ENCODE results near the gene COPS7B. TPM values are rescaled to one million over a fixed set of nuclear protein-coding genes. Genes with fewer than 3 reads are reported as not detected.

COPS7B gene
- total and polyA plus RNA-seq, 9 of the 15 experiments (the other 6 are each of a cell fraction or from before 2014, with no cell fraction given), result 6.0 to 50.7 (median 21.8) TPM

DNA sequence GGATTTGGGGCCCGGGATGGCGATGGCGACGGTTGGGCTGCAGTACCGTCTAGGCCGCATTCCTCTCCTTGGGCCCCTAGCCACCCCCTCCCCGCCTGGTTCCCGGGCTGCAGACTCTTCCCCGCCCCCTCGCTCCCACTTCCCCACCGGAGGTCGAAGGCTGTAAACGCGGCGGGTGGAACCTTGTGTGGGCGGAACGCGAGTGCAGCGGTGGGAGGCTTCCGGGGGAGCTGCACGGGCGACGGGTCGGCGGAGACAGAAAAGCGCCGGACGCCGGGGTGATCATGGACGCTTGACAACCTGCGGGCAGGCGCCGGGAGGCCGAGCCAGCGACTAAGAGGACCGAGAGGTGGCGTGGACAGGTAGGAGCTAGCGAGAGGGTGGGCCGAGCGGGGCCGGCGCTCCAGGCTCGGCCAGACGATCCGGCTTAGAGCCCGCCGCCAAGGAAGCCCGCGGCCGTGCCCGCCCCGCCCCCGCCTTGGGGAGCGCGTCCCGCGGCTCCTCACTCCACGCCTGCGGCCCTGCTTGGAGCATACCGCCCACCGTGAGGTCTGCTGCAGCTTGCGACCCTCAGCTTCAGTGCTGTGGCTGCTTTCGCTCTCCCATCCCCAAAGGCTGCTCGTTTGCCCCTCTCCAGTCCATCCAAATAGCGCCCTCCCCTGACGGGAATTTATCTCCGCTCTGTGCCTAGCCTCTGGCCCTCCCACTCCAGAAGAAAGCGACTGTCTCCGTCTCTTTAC lies at the start of gene COPS7B (continued):
- TF ChIP-seq CREM (IDR thresholded peaks at IDR 0.05; ENCODE audit: low read depth) (peak; percentile 81), MBD2 (IDR thresholded peaks at IDR 0.05; ENCODE audit: borderline replicate concordance, low read depth) (peak; percentile 77), MEIS2 (IDR thresholded peaks at IDR 0.05; ENCODE audit: partially characterized antibody) (no peak), SMAD4 (CRISPR knock-in tag; conservative IDR thresholded peaks at IDR 0.05) (peak; percentile 51; the same call in 1 of the 2 replicates), PCBP1 (IDR thresholded peaks at IDR 0.05; ENCODE audit: low read depth, low read length, poor library complexity, severe bottlenecking) (peak; percentile 73), ZNF24 (IDR thresholded peaks at IDR 0.05) (peak; percentile 43; the same call in 1 of the 2 replicates), U2AF1 (optimal IDR thresholded peaks at IDR 0.05; ENCODE audit: low read depth, low read length) (peak; percentile 88), YY1 (IDR thresholded peaks at IDR 0.05; ENCODE audit: borderline replicate concordance in 1 of 3, control insufficient read depth in 1 of 3, extremely low read depth in 1 of 3, insufficient read depth in 3 of 3, insufficient read length in 1 of 3, insufficient replicate concordance in 2 of 3, low read depth in 1 of 3, low read length in 2 of 3) (peak; percentile 47 to 95 (median 92)), NBN (IDR thresholded peaks at IDR 0.05; ENCODE audit: low read depth) (0 out of 2 replicates have a peak, but pooled peaks have one; percentile 36), ATF1 (CRISPR knock-in tag; IDR thresholded peaks at IDR 0.05) (0 out of 2 replicates have a peak, but pooled peaks have one; percentile 50), ATF1 (tag; IDR thresholded peaks at IDR 0.05) (peak; percentile 64), HLTF (IDR thresholded peaks at IDR 0.05) (no peak), NR2C2 (CRISPR knock-in tag; IDR thresholded peaks at IDR 0.05) (peak; percentile 88), NR2C2 (tag; IDR thresholded peaks at IDR 0.05) (peak; percentile 92), RAD51 (IDR thresholded peaks at IDR 0.05; ENCODE audit: borderline replicate concordance, low read depth) (no peak), ETV5 (CRISPR knock-in tag; IDR thresholded peaks at IDR 0.05; ENCODE audit: low read depth) (no peak; the same call in 1 of the 2 replicates), MAZ (CRISPR knock-in tag; conservative IDR thresholded peaks at IDR 0.05 in 1 of 2, IDR thresholded peaks at IDR 0.05 in 1 of 2) (peak; percentile 69 to 83; a peak in 3 of 4 replicates), MXI1 (IDR thresholded peaks at IDR 0.05; ENCODE audit: low read depth, low read length) (no peak)
- TF ChIP-seq, protein P1, sequence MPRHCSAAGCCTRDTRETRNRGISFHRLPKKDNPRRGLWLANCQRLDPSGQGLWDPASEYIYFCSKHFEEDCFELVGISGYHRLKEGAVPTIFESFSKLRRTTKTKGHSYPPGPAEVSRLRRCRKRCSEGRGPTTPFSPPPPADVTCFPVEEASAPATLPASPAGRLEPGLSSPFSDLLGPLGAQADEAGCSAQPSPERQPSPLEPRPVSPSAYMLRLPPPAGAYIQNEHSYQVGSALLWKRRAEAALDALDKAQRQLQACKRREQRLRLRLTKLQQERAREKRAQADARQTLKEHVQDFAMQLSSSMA (CRISPR knock-in tag; IDR thresholded peaks at IDR 0.05), result peak; percentile 94
- TF ChIP-seq, protein P2, sequence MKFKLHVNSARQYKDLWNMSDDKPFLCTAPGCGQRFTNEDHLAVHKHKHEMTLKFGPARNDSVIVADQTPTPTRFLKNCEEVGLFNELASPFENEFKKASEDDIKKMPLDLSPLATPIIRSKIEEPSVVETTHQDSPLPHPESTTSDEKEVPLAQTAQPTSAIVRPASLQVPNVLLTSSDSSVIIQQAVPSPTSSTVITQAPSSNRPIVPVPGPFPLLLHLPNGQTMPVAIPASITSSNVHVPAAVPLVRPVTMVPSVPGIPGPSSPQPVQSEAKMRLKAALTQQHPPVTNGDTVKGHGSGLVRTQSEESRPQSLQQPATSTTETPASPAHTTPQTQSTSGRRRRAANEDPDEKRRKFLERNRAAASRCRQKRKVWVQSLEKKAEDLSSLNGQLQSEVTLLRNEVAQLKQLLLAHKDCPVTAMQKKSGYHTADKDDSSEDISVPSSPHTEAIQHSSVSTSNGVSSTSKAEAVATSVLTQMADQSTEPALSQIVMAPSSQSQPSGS (CRISPR knock-in tag; IDR thresholded peaks at IDR 0.05), result no peak
- TF ChIP-seq, protein P3, sequence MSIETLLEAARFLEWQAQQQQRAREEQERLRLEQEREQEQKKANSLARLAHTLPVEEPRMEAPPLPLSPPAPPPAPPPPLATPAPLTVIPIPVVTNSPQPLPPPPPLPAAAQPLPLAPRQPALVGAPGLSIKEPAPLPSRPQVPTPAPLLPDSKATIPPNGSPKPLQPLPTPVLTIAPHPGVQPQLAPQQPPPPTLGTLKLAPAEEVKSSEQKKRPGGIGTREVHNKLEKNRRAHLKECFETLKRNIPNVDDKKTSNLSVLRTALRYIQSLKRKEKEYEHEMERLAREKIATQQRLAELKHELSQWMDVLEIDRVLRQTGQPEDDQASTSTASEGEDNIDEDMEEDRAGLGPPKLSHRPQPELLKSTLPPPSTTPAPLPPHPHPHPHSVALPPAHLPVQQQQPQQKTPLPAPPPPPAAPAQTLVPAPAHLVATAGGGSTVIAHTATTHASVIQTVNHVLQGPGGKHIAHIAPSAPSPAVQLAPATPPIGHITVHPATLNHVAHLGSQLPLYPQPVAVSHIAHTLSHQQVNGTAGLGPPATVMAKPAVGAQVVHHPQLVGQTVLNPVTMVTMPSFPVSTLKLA (conservative IDR thresholded peaks at IDR 0.05), result peak; percentile 66 to 86
- TF ChIP-seq, protein P4, sequence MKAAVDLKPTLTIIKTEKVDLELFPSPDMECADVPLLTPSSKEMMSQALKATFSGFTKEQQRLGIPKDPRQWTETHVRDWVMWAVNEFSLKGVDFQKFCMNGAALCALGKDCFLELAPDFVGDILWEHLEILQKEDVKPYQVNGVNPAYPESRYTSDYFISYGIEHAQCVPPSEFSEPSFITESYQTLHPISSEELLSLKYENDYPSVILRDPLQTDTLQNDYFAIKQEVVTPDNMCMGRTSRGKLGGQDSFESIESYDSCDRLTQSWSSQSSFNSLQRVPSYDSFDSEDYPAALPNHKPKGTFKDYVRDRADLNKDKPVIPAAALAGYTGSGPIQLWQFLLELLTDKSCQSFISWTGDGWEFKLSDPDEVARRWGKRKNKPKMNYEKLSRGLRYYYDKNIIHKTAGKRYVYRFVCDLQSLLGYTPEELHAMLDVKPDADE (conservative IDR thresholded peaks at IDR 0.05; ENCODE audit: control insufficient read depth, low read depth, low read length), result peak; percentile 84
- TF ChIP-seq, protein P5, sequence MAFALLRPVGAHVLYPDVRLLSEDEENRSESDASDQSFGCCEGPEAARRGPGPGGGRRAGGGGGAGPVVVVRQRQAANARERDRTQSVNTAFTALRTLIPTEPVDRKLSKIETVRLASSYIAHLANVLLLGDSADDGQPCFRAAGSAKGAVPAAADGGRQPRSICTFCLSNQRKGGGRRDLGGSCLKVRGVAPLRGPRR (CRISPR knock-in tag; IDR thresholded peaks at IDR 0.05), result no peak
